RPMI7951 (cell line): ENCODE data around the gene SFXN5. TPM values are rescaled to one million over a fixed set of nuclear protein-coding genes. Genes with fewer than 3 reads are reported as not detected.

Experiments used
- DNase-seq: peaks from one replicate; pipeline ENCODE4 v3.0.0-alpha.2; 2012; ENCODE audit warnings: low read depth
- total RNA-seq: library from RNA; depleted of rRNA; stranded (reverse); fragments of >200 nt; shearing (Covaris generic); gene quantifications from 2 replicates; pipeline ENCODE4 v1.2.3, GENCODE V29; 2014

Gene SFXN5
- total RNA-seq, 1 experiment from 2014 or later, result 8.7 TPM

- peak; percentile 6 for DNase-seq
These were observed 50.7 kb downstream of the SFXN5 start for GRCh38 chr2:73020657-73021370.

GRCh38 chr2:73020306-73020656 is 51.2 kb downstream of the SFXN5 start:
- DNase-seq, result no peak

- DNase-seq, result no peak
These were observed 53.2 kb downstream of the SFXN5 start for GRCh38 chr2:73018188-73018825.

GRCh38 chr2:73013936-73014335 is 57.6 kb downstream of the SFXN5 start:
- no peak for DNase-seq

- DNase-seq, result no peak
These were observed 62.2 kb downstream of the SFXN5 start for GRCh38 chr2:73009177-73009839.

- DNase-seq, result no peak
These were observed 62.8 kb downstream of the SFXN5 start for GRCh38 chr2:73008766-73009135.

GRCh38 chr2:73007991-73008765 is 63.3 kb downstream of the SFXN5 start:
- no peak for DNase-seq

- no peak for DNase-seq
These were observed 64.4 kb downstream of the SFXN5 start for GRCh38 chr2:73006969-73007710.

GRCh38 chr2:73004889-73005596 is 66.5 kb downstream of the SFXN5 start:
- no peak for DNase-seq

GRCh38 chr2:73004466-73004865 is 67.0 kb downstream of the SFXN5 start:
- no peak for DNase-seq

GRCh38 chr2:73003027-73003426 is 68.5 kb downstream of the SFXN5 start:
- no peak for DNase-seq

- DNase-seq, result no peak
These were observed 70.5 kb downstream of the SFXN5 start for GRCh38 chr2:73000808-73001570.

- DNase-seq, result peak; percentile 38
These were observed 71.5 kb downstream of the SFXN5 start for GRCh38 chr2:72999729-73000725.

- no peak for DNase-seq
These were observed 72.8 kb downstream of the SFXN5 start for GRCh38 chr2:72998724-72999123.

- DNase-seq, result no peak
These were observed 73.3 kb downstream of the SFXN5 start for GRCh38 chr2:72998234-72998651.

GRCh38 chr2:72996117-72996502 is 75.4 kb downstream of the SFXN5 start:
- no peak for DNase-seq

- no peak for DNase-seq
These were observed 75.9 kb downstream of the SFXN5 start for GRCh38 chr2:72995430-72996116.

- DNase-seq, result no peak
These were observed 76.5 kb downstream of the SFXN5 start for GRCh38 chr2:72994991-72995380.
